Measurements from ENCODE around the gene LIN28B.
A peak's percentile ranks its signal among the peaks of the same experiment; 100 is the strongest.

LIN28B gene

DNA sequence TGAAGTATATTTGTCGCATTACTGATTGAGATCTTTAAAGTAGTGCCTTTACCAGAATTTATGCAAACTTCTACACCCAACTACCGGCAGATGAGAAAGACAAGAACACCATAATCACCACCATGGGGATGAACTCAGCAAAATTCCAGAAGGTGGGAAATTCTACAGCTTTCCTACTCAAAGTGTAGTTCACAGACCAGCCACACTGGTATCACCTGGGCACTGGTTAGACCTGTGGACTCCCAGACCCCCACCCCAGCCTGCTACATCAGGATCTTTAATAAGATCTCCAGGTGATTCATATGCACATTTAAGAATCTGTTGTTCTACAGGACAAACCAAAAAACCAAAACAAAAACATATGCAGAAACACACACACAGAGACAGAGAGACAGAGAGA is 155.0 kb downstream of the LIN28B start:
- no peak for DNase-seq (ENCODE audit: low read depth)

GRCh38 chr6:105112577-105112976 is 155.7 kb downstream of the LIN28B start:
- DNase-seq (ENCODE audit: low read depth): no peak

- no peak for DNase-seq (ENCODE audit: low read depth)
Measured at GRCh38 chr6:105113422-105113821, 156.5 kb downstream of the LIN28B start.

GRCh38 chr6:105116150-105116549 is 159.2 kb downstream of the LIN28B start:
- DNase-seq (ENCODE audit: low read depth): no peak

- DNase-seq (ENCODE audit: low read depth): peak; percentile 47
Measured at GRCh38 chr6:105120570-105120969, 163.7 kb downstream of the LIN28B start.

DNA sequence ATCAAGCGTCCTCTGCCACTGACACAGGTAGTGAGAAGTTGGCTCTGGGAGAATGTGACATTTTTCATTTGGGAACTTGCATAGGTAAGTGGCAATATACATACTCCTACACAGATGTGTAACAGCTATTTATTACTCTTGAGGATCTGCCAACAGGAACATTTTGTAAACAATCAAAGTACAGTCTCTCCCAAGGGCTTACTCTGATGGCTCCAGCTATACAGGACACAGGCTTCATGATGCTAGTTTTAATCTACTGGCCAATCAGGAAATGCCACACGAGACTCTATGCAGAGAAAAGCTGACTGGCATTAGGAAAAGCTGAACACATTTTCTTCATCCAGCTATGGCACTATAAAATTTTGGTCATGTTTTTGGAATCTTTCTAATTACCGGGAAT is 165.1 kb downstream of the LIN28B start:
- DNase-seq (ENCODE audit: low read depth): peak; percentile 43

DNA sequence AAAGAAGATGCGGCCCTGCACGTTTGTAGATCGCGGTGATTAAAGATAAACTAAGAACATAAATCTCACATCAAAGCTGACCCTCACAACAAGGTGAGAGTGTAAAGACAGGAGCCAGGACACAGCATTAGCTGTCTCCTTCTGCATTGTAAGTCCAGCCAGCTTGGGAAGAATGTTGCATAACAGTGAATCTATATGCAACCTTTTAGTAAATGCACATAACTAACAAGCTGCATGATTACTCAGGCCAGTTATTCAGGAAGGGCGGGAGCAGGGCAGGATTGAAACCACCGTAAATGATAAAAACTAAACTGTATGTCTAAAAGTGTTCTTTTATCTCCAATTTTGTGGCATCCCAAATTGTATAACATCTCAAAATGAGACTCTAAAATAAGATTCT is 165.8 kb downstream of the LIN28B start:
- DNase-seq (ENCODE audit: low read depth): no peak
